NCI-H345 (cell line): ENCODE measurements around the gene TENT4A.

ENCODE experiments used
- DNase-seq: peaks from one replicate; lab custom pipeline; 2025; lab: John Stamatoyannopoulos, UW

Gene TENT4A

DNA sequence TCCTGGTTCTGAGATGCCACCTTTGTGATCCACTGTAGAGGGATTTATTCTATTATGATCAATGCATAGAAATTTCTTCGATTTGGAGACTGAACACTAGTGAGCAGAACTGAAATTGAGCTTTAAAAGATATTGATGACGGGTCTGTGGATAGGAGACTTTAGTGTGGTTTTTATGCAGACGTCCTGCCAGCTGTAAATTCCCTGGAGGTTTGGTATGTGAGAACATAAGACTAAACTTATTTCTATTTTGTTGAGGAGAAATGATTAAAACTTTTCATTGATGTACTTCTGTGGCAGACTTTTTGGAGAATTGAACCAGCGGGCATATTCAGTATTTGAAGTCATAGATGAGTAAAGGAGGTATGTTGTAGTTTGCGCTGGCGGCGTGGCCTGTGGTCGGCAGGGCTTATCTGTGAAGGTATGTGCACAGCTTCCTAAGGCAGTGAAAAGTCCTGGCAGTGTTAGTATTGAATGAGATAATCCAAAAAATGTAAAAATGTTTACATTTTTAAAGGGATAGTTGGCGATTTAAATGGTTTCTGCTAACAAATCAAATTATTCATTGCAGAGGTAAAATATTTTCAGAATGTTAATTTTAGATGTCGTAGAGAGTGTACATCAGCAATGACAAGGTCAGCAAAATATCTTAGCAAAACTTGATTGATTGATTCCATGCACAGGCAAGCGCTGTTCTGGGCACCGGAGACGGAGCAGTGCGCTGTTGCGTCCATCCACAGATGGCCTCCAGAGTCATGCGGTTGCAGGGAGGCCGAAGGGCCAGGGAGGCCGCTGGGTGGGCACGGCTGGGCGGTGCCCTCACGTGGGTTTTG lies 20.4 kb downstream of the TENT4A start:
- DNase-seq, result no peak

DNA sequence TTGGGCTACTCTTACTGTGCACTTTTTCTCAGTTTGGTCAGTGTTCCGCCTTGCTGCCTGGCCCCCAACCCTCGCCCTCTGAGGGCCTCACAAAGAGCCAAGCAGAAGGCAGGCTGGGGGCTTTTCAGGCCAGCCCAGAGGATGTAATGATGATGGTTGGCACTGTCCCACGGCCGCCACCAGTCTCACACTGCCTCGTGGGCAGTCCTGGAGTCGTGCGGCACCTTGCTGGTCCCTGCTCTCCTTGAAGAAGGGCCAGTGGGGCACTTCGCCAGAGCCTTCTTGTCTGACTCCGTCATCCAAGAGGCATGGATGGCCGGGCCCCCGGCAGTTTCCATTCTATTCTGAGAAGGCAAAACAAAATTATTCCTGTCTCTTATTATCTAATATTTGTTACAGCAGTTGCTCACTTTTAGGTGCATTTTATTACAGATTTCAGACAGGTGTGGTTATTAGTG lies 21.0 kb downstream of the TENT4A start:
- DNase-seq, result no peak

DNA sequence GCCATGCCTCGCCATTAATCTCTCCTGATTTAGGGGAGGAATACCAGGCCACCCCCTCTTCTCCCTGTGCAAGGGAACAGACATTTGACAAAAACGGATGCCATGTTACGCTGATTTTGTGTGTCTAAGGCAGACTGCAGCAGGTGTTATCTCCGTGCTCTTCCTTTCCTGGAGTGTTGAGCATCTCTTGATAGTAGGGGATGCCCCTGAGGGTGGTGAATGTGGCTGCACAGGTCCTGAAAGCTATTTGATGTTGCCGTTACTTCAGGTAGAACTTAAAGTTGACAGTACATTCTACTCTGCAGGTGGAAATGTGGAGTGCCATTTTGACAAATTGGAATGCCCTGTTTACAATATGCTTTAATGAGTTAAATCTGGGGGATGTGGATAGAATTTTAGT lies 21.5 kb downstream of the TENT4A start:
- no peak for DNase-seq

DNA sequence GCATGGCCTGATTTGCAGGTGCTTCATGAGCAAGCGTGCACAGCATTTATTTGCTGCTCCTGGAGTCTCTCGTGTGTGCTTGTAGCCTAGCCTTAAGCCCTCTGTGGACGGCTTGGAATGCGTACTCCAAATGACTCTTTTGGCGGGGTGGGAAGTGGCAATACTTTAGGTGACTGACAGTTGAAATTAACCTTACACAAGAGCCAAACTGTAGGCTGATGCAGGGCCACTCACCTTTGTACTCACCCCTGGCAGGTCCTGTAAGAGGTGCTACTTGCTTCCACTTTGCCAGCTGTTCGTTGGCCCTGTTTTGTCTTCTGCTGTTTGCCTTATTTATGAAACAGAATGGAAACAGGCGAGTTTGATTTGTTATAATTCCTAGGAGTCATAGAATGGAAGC lies 22.9 kb downstream of the TENT4A start:
- no peak for DNase-seq

DNA sequence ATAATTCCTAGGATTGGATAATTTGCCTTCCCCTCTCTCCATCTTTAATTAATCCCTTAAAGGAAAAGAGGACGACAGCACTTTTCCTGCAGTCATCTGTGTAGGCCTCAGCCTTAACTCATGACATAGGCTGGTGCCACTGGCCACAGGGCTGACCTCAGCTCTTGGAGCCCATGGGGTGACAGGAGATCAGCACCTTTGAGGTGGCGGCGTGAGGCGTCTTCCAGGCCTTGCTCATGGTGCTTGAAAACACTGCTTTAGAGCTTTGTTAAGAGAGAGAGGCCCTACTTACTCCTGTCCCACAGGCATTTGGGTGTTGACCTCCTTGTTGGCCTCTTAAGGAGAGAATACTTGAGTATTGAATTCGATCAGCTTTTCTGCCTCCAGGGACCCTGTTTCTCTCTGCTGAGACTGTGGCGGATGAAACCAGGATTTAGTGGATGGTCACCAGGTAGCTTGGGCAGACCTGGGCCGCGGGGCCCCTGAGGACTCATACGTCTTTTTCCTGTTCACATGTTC lies 23.4 kb downstream of the TENT4A start:
- DNase-seq, result no peak

DNA sequence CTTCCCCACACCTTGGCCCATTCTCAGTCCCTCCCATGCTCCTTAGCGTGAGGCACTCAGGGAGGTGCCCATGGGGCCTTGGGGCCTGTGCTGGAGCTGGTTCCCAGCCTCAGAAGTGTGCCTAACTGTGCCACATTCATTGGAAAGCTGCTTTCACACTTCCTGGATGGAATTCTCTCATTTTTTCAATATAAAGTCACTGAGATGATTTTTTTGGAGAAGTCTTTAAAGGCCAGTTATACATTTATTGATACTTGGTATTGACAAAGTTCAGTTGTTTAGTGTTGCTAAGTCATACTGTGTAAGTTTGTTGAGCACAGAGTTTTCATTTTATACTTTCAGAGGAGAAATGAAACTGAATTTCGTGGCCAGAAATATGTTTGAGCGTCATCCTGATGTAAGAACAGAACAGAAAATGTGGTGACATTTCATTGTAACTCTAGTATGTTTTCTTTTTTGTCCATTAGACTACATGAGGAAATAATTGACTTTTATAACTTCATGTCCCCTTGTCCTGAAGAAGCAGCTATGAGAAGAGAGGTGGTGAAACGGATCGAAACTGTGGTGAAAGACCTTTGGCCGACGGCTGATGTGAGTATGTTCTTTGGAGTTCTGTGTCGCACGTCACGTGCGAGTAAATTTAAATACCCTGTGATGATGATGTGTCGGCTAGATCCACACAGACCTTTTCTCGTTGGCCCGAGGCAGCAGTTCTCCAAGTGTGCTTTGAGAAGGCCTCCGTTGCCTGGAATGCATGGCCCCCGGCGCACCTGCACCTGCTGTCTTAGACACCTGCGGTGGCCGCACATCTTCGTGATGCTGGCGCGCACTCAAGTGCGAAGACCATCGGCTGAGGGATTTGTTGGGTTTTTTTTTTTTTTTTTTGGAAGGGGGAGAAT lies 24.1 kb downstream of the TENT4A start:
- no peak for DNase-seq

DNA sequence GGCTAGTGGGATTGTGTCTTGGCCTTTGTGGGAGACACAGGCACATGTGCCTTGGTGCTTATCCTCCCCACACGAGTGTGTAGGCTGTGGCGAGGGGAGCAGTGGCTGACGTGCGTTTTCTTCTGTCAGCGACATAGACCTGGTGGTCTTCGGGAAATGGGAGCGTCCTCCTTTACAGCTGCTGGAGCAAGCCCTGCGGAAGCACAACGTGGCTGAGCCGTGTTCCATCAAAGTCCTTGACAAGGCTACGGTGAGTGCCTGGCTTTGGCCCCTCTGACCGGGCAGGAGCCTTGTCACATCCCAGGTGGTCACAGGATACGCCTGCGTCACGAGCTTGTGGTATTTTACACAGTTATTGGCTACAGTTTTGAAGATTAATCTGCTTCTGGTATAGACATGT lies 26.4 kb downstream of the TENT4A start:
- no peak for DNase-seq

DNA sequence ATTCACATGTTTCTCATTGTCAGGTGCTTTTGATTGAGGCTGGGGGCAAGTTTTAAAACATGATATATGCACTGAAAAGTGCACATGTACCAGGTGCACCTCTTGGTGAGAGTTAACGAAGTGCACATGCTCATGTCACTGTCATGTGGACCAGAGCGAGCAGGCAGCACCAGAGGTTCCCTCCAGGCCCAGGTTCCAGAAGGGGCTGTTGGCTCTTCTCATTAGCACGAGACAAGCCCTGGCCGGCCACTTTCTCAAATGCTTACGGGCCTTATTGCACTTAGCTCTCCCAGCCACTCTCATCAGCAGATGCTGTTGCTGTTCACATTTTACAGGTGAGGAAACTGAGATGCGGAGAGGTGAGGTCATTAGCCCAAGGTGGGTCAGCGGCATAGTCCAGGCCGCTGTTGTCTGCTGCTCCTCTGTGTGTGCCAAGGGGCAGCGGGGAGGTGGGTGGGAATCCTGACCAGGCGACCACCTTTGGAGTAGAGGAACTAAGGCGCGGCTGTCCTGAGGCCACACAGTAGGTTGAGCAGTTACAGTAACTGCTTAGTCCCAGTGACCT lies 27.4 kb downstream of the TENT4A start:
- DNase-seq, result no peak

DNA sequence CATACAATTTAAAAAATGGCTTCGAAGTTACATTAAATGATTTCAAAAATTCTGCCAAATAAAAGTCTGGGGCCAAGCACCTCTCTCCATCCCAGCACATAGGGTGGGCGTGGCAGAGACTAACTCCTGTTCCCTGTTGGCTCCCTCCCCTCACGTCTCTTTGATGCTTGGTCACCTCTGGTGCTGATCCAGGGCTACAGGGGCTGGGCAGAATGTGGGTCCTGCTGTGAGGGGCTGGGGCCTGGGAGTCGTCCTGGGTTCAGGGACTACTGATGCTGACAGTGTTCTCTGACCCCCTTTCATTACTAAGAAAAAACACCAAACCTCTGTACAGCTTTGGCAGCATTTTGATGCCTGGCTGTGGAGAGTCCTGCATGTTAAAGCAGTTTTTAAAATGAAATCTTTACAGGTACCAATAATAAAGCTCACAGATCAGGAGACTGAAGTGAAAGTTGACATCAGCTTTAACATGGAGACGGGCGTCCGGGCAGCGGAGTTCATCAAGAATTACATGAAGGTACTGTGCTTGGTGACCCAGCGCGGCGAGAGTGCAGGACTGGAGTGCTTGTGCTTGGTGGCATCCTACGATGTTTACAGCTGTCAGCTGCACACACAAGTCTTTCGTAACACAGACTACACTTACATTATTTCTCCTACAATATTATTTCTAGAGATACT lies 29.0 kb downstream of the TENT4A start:
- no peak for DNase-seq

DNA sequence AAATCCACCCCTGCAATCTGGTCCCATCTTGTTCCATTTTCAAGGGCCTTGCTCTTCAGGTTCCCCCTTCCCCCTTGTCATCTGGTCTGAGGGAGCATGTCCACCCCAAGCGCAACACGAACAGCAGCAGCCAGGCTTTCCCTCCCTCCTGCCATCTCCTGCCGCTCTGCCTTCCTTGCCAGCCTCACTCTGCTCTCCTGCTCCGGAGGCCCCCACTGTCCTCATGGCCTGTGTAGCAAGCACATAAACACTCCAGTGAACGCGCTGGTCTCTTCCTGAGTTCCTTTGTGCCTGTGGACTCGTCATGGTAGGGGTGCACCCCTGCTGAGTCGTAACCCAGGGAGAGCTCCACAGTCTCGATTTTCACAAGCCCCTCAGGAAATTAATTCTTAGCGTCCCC lies 29.9 kb downstream of the TENT4A start:
- no peak for DNase-seq

DNA sequence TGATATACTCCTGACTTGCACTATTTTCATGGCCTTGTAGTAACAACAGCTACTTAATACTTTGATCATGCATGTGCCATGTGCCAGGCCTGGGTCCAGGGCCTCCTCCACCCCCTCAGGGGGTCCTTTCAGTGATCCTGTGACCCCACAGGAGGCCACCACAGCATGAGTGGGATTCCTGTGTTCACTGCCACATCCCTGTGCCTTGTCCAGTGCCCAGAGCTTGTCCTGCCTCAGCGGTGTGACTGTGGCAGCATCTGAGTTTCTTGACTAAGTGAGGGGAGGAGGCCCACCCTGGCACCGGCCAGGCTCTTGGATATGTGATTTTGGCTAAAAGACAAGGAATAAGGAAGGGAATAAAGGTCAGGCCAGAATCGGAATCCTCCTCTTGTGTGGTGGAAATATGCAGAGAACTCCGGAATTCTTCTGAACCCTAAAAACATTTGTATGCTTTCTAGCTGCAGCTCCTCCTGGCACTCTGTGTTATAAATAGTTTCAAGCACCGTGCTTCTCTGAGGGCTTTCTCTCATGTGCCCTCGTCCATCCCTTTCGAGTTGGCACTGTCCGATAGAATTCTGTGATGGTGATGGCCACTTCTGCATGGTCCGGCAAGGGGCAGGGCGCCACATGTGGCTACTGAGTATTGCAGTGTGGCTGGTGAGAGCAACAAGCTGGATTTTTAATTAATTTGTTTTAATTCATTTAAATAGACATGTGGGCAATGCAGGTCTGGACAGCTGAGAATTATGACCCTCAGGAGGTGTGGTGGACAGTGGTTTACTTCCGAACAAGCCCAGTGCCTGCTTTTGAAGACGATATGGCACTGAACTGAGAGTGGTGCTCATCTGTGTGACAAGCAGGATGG lies 31.8 kb downstream of the TENT4A start:
- DNase-seq, result no peak

DNA sequence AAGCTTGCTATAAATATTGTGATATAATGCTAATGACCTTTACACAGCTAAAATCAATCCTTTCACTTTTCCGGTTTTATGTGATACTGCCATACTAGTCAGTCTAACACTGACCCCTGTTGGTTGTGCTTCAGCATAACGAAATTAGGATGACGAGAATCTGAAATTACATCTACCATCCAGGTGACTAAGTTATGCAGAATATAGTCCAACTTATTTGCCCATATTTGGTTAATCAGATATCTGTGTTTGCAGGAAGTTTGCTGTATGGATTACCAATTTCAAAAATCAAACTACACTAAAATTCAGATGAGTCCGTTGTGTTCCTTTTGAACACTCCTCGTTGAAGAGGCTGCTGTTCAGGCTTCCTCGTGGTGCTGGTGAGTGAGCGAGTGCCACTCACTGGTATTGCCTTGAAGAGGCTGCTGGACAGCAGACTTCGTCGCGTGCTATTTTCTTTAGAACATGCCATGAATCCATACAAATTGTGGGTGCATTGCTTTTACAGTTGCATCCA lies 32.5 kb downstream of the TENT4A start:
- DNase-seq, result peak; percentile 43

DNA sequence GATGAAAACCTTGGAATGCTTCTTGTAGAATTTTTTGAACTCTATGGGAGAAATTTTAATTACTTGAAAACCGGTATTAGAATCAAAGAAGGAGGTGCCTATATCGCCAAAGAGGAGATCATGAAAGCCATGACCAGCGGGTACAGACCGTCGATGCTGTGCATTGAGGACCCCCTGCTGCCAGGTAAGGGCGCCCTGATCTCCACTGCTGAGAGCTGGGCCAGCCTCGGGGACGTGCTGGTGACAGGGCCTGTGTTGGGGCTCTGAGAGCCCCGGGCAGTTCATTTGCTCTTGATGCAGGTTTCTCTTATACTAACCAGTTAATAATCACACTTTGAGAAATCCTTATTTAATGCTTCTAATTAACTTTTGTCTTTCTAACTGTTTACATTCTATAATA lies 33.0 kb downstream of the TENT4A start:
- no peak for DNase-seq

DNA sequence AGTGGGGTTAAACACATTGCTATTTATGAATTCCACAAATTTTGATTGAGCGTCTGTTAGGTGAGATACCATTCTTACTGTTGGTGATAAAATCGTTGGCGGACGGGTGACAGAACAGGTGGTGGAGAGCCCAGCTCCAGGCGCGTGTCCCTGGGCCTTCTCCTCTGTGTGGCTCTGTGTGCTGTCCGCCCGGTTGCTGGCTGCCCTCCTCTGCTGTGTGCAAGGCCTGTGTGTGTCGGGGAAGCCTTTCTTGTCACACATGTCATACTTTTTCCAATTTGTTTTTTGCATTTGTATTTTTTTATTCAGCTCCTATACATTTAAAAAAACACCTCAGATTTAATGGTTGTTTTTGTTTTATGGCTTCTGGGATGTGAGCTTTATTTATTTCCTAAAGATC lies 33.9 kb downstream of the TENT4A start:
- no peak for DNase-seq

DNA sequence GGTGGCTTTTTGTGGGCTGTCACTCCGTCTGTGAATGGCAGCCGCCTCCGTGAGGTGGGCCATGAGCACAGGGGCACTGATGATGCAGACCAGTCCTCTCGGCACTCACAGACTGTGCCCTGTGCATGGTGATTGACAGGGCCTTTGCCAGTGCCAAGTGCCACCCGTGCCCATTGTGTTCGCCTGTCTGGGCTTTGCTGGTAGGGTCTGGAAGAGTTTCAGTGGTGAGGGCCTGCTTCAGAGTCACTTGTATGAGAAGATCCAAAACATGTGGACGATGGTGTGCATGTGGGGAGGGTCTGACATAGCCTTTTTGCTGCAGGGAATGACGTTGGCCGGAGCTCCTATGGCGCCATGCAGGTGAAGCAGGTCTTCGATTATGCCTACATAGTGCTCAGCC lies 34.9 kb downstream of the TENT4A start:
- DNase-seq, result no peak

DNA sequence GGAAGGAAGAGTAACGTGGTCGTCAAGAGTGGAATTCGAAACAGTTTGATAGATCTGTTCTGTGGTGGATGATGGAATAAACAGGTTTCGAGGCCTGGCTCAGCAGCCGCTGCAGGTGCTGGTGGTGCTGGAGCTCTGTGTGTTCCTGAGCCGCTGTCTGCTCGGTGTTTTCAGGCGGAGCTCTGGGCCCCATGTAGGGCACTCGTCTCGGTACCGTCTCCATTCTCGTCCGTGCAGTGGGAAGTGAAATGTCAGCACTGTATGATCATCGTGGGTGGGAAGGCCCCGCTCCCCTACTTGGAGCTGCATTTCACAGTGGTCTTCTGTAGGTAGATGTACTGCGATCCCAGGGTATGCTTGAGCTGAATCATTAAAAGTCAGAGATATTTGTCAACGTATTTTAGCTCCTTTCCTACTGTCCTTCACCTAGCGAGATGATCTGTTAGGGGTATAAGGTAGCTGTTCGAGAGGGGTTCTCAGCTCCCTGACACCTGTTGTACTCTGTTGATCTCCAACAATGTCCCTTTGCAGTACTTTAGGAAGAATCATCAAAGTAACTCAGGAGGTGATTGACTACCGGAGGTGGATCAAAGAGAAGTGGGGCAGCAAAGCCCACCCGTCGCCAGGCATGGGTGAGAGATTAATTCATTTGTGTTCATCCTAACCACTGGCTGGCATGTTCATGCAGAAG lies 35.9 kb downstream of the TENT4A start:
- no peak for DNase-seq

DNA sequence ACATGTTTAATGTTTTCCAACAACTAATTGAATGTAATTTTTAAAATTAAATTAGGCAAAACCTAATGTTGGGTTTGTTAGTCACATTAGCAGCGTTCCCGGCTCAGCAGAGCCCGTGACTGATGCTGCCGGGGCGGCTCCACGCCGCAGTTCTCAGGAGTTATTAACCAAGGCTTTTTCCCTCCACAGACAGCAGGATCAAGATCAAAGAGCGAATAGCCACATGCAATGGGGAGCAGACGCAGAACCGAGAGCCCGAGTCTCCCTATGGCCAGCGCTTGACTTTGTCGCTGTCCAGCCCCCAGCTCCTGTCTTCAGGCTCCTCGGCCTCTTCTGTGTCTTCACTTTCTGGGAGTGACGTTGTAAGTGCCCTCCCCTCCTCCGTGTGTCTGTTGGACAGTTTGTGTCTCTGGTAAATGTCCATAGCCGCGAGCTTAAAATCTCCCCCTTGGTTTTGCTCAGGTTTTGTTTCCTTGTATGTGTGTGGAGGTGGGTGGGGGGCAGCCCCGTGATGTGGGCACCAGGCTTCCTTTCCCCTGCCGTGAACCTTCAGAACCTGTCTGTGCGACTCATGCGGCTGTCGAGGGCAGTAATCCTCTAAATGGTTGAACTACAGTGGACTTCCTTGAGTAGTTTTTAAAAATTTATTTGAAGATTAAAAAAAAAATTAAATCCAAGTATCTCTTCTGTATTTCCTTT lies 37.1 kb downstream of the TENT4A start:
- no peak for DNase-seq

DNA sequence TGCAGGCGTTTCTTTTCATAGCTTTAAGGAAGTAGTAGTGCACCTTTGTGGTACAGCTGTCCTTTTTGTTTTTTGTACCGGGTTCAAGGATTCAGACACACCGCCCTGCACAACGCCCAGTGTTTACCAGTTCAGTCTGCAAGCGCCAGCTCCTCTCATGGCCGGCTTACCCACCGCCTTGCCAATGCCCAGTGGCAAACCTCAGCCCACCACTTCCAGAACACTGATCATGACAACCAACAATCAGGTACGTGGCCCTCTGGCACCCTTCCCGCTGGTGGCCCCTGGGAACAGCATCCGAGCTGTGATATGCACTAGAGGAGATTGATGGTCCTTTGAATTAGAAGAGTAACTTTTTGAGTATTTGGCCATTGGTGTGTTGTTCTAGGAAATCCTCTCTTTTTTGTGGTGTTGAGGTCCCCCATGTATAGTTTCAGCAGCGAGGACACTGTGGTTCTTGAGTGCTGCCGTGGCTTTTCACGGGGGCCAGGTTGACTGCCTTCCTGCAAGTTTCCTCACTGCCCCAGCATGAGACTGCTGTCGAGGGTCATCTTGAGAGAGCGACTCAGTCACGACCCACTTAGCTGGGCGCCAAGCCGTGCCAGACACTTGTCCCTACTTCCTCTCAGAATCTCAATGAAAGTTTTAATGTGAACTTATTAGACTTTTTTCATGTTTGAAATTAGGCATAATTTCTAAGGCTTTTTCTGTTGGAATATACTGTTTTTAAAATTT lies 37.9 kb downstream of the TENT4A start:
- DNase-seq, result no peak

DNA sequence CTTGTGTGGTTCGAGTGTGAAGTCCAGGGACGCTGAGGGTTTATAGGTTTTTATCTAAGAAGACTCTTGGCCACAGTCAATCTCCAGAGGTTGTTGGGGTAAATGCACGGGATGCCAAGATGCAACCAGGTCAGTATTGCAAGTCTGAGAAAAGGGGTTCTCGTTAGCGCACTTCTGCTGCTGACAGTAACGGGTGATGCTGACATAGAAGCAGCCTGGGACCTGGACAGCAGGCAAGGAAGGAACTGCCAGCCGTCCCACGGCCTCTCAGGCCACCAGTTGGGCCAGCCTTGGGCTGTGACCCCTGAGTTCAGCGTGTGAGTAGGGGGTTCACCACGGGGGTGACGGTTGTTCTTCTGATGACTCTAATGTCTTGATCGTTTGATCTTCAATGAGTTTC lies 39.0 kb downstream of the TENT4A start:
- DNase-seq, result no peak
